NCI-H2171 treated with DMSO at 0.1 percent for 48 hours (cell line): ENCODE measurements around the gene SV2A.
A peak's percentile ranks its signal among the peaks of the same experiment; 100 is the strongest.
"Not testable (repeated sequence)": the region's sequence is repeated elsewhere in the genome, so short reads cannot be mapped to it uniquely, and the experiment has no call there.

Source experiments
- DNase-seq: peaks from one replicate; lab custom pipeline; 2025; lab: John Stamatoyannopoulos, UW

The SV2A gene

GRCh38 chr1:149929856-149930255, 12.2 kb upstream of the SV2A start:
- no peak for DNase-seq

GRCh38 chr1:149928401-149928724, 10.7 kb upstream of the SV2A start:
- no peak for DNase-seq

GRCh38 chr1:149927563-149928400, 10.1 kb upstream of the SV2A start, which contains the start of gene SF3B4:
TSS of gene SF3B4 (minus strand) at chr1:149927803. CDS start at chr1:149927759, 44 bp downstream.
- DNase-seq: peak; percentile 95

- DNase-seq: no peak
These were observed 9.5 kb upstream of the SV2A start for GRCh38 chr1:149927056-149927562.

GRCh38 chr1:149926296-149926695, 8.7 kb upstream of the SV2A start:
- DNase-seq: no peak

- DNase-seq: no peak
These were observed 8.1 kb upstream of the SV2A start for GRCh38 chr1:149925751-149926150.

GRCh38 chr1:149925345-149925744, 7.7 kb upstream of the SV2A start:
- DNase-seq: no peak

GRCh38 chr1:149923626-149924025, 6.0 kb upstream of the SV2A start:
- DNase-seq: no peak

GRCh38 chr1:149916898-149917252, 769 bp downstream of the SV2A start:
- no peak for DNase-seq

GRCh38 chr1:149916193-149916897, 1.3 kb downstream of the SV2A start:
- no peak for DNase-seq

- no peak for DNase-seq
These were observed 2.0 kb downstream of the SV2A start for GRCh38 chr1:149915429-149916192.

- no peak for DNase-seq
These were observed 3.1 kb downstream of the SV2A start for GRCh38 chr1:149914545-149914944.

GRCh38 chr1:149906570-149907075, 11.0 kb downstream of the SV2A start:
- DNase-seq: no peak

GRCh38 chr1:149903836-149904491, 13.7 kb downstream of the SV2A start:
- no peak for DNase-seq

GRCh38 chr1:149899460-149900284, 18.0 kb downstream of the SV2A start, which contains the start of gene BOLA1:
TSS of gene BOLA1 (plus strand) at chr1:149899568. CDS start at chr1:149900060, 492 bp downstream.
- DNase-seq: peak; percentile 92

- no peak for DNase-seq
These were observed 21.1 kb downstream of the SV2A start for GRCh38 chr1:149896575-149896974.

GRCh38 chr1:149888999-149889289, 28.7 kb downstream of the SV2A start:
- DNase-seq: no peak

GRCh38 chr1:149888247-149888998, 29.2 kb downstream of the SV2A start:
- DNase-seq: peak; percentile 92

GRCh38 chr1:149887456-149888246, 30.0 kb downstream of the SV2A start:
- peak; percentile 99 for DNase-seq

- DNase-seq: not testable (repeated sequence)
These were observed 30.5 kb downstream of the SV2A start for GRCh38 chr1:149887196-149887455.
